K562 (cell line): ENCODE measurements around the gene RSRC1. TPM values are rescaled to one million over a fixed set of nuclear protein-coding genes. Genes with fewer than 3 reads are reported as not detected.

Experiments
- ATAC-seq: fragments of 200-7000 bp; cut with Tn5 transposase; 3 replicates; pipeline ENCODE4 v1.9.1; 2020; ENCODE audit warnings: moderate library complexity
- BruUV-seq: library from RNA; stranded (reverse); fragments of 400-500 nt; replicated peaks from 2 replicates; lab custom pipeline; 2021; lab: Mats Ljungman, UMichigan
- CTCF ChIA-PET: fragments of 300-600 bp; formaldehyde crosslinking; extraction: SDS; loops from one replicate; lab custom pipeline; 2021; ENCODE audit warnings: low intra/inter-chr PET ratio; lab: Yijun Ruan, JAX
- POLR2A ChIA-PET: fragments of 300-600, 350-650 bp; sonication (Branson Sonifier 250); formaldehyde crosslinking; extraction: SDS; loops from one replicate; lab custom pipeline; 2021; ENCODE audit warnings: antibody characterized with exemption, inconsistent platforms; lab: Yijun Ruan, JAX
- DNase-seq, 4 experiments: peaks; one replicate each; pipeline versions ENCODE4 v3.0.0 to v3.0.0-alpha.2; 2011 to 2018; ENCODE audit warnings: low spot score in 3 of 4, mixed read lengths in 3 of 4; ENCODE audit errors: extremely low read depth in 1 of 4
- FAIRE-seq: peaks from 2 replicates; lab custom pipeline; 2011; peaks lifted over from hg19 to GRCh38; lab: Jason Lieb, UNC
- H2AFZ ChIP-seq: 2 replicates; pipeline ENCODE4 v1.6.0; 2011; ENCODE audit warnings: low read depth, low read length, control low read depth, inconsistent platforms
- H3K27ac ChIP-seq: fragments of 200-600 bp; 3 replicates; pipeline ENCODE4 v1.8.0; 2011; ENCODE audit warnings: low read depth, mild to moderate bottlenecking, control low read depth, inconsistent platforms, low read length, moderate library complexity, mixed read lengths; ENCODE audit errors: extremely low read depth
- H3K27me3 ChIP-seq, 2 experiments: fragments of 300-600 bp in 1 of 2; 2 replicates in 1 of 2; 3 replicates in 1 of 2; pipeline versions ENCODE4 v1.6.0 to v1.8.0; 2011; ENCODE audit warnings: inconsistent platforms in 2 of 2, low read length in 2 of 2, mild to moderate bottlenecking in 1 of 2, mixed read lengths in 1 of 2, moderate library complexity in 1 of 2; ENCODE audit not compliant: control insufficient read depth in 2 of 2, insufficient read depth in 2 of 2
- H3K36me3 ChIP-seq: fragments of 300-600 bp; 3 replicates; pipeline ENCODE4 v1.8.0; 2011; ENCODE audit warnings: mild to moderate bottlenecking, low read length, inconsistent platforms; ENCODE audit not compliant: control insufficient read depth, insufficient read depth
- H3K4me1 ChIP-seq, 2 experiments: fragments of 200-600 bp in 1 of 2; replicated peaks in 1 of 2; 2 replicates in 1 of 2; 3 replicates in 1 of 2; pipeline versions ENCODE4 v1.5.1 to v1.8.0; 2011; ENCODE audit warnings: inconsistent platforms in 2 of 2, low read length in 2 of 2, mild to moderate bottlenecking in 1 of 2, mixed read lengths in 1 of 2, moderate library complexity in 1 of 2; ENCODE audit not compliant: control insufficient read depth in 2 of 2, insufficient read depth in 2 of 2
- H3K4me2 ChIP-seq: 2 replicates; pipeline ENCODE4 v1.6.1; 2011; ENCODE audit warnings: low read length, control low read depth, inconsistent platforms, mixed read lengths; ENCODE audit not compliant: insufficient read depth
- H3K4me3 ChIP-seq: fragments of 200-600 bp; sonication (generic), shearing (Covaris generic); 2 replicates; pipeline ENCODE4 v1.5.1; 2016; ENCODE audit warnings: control low read depth, inconsistent platforms
- H3K79me2 ChIP-seq: fragments of 200-600 bp; 3 replicates; pipeline ENCODE4 v1.8.0; 2011; ENCODE audit warnings: low read length, inconsistent platforms; ENCODE audit not compliant: control insufficient read depth, insufficient read depth
- H3K9ac ChIP-seq, 2 experiments: 2 replicates each; pipeline versions ENCODE4 v1.6.0 to v1.6.1; 2011; ENCODE audit warnings: low read depth in 2 of 2, low read length in 2 of 2, control low read depth in 1 of 2, inconsistent platforms in 1 of 2, mild to moderate bottlenecking in 1 of 2, mixed read lengths in 1 of 2; ENCODE audit not compliant: insufficient read depth in 1 of 2
- H3K9me1 ChIP-seq: one replicate; pipeline ENCODE4 v1.6.0; 2011; ENCODE audit warnings: inconsistent platforms, mild to moderate bottlenecking, low read length, moderate library complexity; ENCODE audit not compliant: control insufficient read depth, insufficient read depth
- H3K9me3 ChIP-seq: replicated peaks from 2 replicates; pipeline ENCODE4 v1.5.1; 2011; ENCODE audit warnings: low read depth, low read length, inconsistent platforms; ENCODE audit not compliant: control insufficient read depth, insufficient read depth
- H4K20me1 ChIP-seq: replicated peaks from 2 replicates; pipeline ENCODE4 v1.6.1; 2011; ENCODE audit warnings: low read length, inconsistent platforms, mixed read lengths; ENCODE audit not compliant: control insufficient read depth, insufficient read depth
- BRCA1 ChIP-seq, 2 experiments: fragments of 450-650 bp in 1 of 2; sonication (generic) in 1 of 2; formaldehyde crosslinking in 1 of 2; IDR thresholded peaks; 2 replicates each; pipeline versions ENCODE4 v1.5.0 to v1.6.1; 2017 to 2020; ENCODE audit warnings: mild to moderate bottlenecking in 1 of 2, missing genetic modification reagents in 1 of 2
- CREB1 ChIP-seq, 2 experiments: sonication (generic) in 1 of 2; formaldehyde crosslinking in 1 of 2; IDR thresholded peaks; 2 replicates each; pipeline versions ENCODE4 v1.6.1 to v1.8.0; 2012 to 2022; ENCODE audit warnings: inconsistent platforms in 1 of 2, mild to moderate bottlenecking in 1 of 2, missing genetic modification reagents in 1 of 2, moderate library complexity in 1 of 2
- ELF2 ChIP-seq: fragments of 250-450 bp; sonication (Bioruptor Pico); IDR thresholded peaks from 2 replicates; pipeline ENCODE4 v1.5.0; 2021; ENCODE audit warnings: mild to moderate bottlenecking
- HSF4 ChIP-seq: fragments of 250-450 bp; sonication (Bioruptor Pico); IDR thresholded peaks from 2 replicates; pipeline ENCODE4 v2.1.2; 2022; ENCODE audit warnings: mild to moderate bottlenecking, moderate library complexity, borderline replicate concordance
- KLF10 ChIP-seq: fragments of 250-450 bp; sonication (Bioruptor Pico); IDR thresholded peaks from 2 replicates; pipeline ENCODE4 v1.6.1; 2021; ENCODE audit warnings: matching md5 sums
- MAFG ChIP-seq: fragments of 450-650 bp; conservative IDR thresholded peaks from 2 replicates; pipeline ENCODE4 v1.6.1; 2016; ENCODE audit warnings: missing genetic modification characterization, missing compliant biosample characterization
- MEIS2 ChIP-seq: fragments of 450-650 bp; IDR thresholded peaks from 2 replicates; pipeline ENCODE4 v1.6.1; 2014; ENCODE audit warnings: mild to moderate bottlenecking; ENCODE audit not compliant: partially characterized antibody
- NCOR1 ChIP-seq: fragments of 450-650 bp; IDR thresholded peaks from 2 replicates; pipeline ENCODE4 v1.6.1; 2016; ENCODE audit warnings: mild to moderate bottlenecking, moderate library complexity
- XRCC5 ChIP-seq: fragments of 200-400 bp; formaldehyde crosslinking; IDR thresholded peaks from 2 replicates; pipeline ENCODE4 v1.6.1; 2017; ENCODE audit warnings: low read depth, mild to moderate bottlenecking, low read length
- ZNF121 ChIP-seq: sonication (generic); formaldehyde crosslinking; conservative IDR thresholded peaks from 2 replicates; pipeline ENCODE4 v1.8.0; 2022; ENCODE audit warnings: missing genetic modification reagents
- ZNF398 ChIP-seq: fragments of 250-450 bp; sonication (Bioruptor Pico); IDR thresholded peaks from 2 replicates; pipeline ENCODE4 v1.8.0; 2021; ENCODE audit warnings: moderate library complexity, mild to moderate bottlenecking, inconsistent platforms
- whole genome bisulfite sequencing: fragments of 100-300 bp; shearing (Covaris generic); methylation state at CpG from one replicate; pipeline ENCODE4 v1.1.6; 2016; ENCODE audit warnings: low coverage, mixed read lengths; ENCODE audit not compliant: insufficient coverage; ENCODE audit errors: missing lambda C conversion rate; 5-methylcytosine and 5-hydroxymethylcytosine counted together
- in situ Hi-C: fragments of 300-500 bp; cut with MboI; formaldehyde crosslinking; loops from 4 replicates; pipeline ENCODE4 v1.15.0; 2018; ENCODE audit warnings: inconsistent platforms, mixed read lengths
- intact Hi-C: fragments of 100-400 bp; cut with micrococcal nuclease; formaldehyde crosslinking; loops from 2 replicates; pipeline ENCODE4 v1.14.2; 2022
- polyA plus RNA-seq, 8 experiments: library from polyadenylated mRNA; depleted of rRNA in 4 of 8; stranded (reverse) in 5 of 8; unstranded in 3 of 8; fragments of >200 nt; fragmentation: Nextera tagmentation in 2 of 8; fragmentation: Illumina TruSeq in 1 of 8; extraction: Ambion mirVana in 2 of 8; extraction: Trizol in 1 of 8; gene quantifications; 2 replicates each; pipeline versions ENCODE4 v1.2.1 to v1.2.3, GENCODE V29; 2011 to 2014; ENCODE audit warnings: inconsistent platforms in 1 of 8, missing spikeins in 1 of 8
- total RNA-seq, 7 experiments: library from RNA; depleted of rRNA in 6 of 7; stranded (reverse); fragments of >200 nt in 6 of 7; fragmentation: Illumina TruSeq in 2 of 7; extraction: Trizol in 2 of 7; gene quantifications; 2 replicates each; pipeline versions ENCODE4 v1.2.1 to v1.2.3, GENCODE V29; 2011 to 2021; ENCODE audit warnings: low replicate concordance in 1 of 7
- TF ChIP-seq, protein P1 (sequence below): fragments of 250-450 bp; sonication (Bioruptor Pico); IDR thresholded peaks from 2 replicates; pipeline ENCODE4 v1.5.0; 2020; ENCODE audit warnings: mild to moderate bottlenecking, borderline replicate concordance

Gene RSRC1
- total and polyA plus RNA-seq, 9 of the 15 experiments (the other 6 are each of a cell fraction or from before 2014, with no cell fraction given): 19.3 to 128 (median 75.5) TPM

GRCh38 chr3:158453004-158453403, 343.1 kb downstream of the RSRC1 start:
- H3K4me2 ChIP-seq: no peak overlapping the region
- H3K36me3 ChIP-seq: no peaks in the 10 kb centered on the region
- no peaks in the 10 kb centered on the region for H3K4me1 ChIP-seq
- in situ Hi-C loops (no loop called here), intact Hi-C loops (loop anchor here (10.0 kb wide), 1 partner anchor 342 kb away; no protein-coding TSS in a partner anchor)
- H3K79me2 ChIP-seq: no peaks in the 10 kb centered on the region
- H3K27ac ChIP-seq: no peak overlapping the region
- ATAC-seq: no peak
- BruUV-seq: no TSS peak
- POLR2A ChIA-PET: interaction anchor here (0.6 kb wide), 1 partner anchor 33 kb away, joined by 3 read pairs; no protein-coding TSS in a partner anchor
- 94% methylated on average over 2 of the region's 2 CpGs for WGBS
- no peaks in the 10 kb centered on the region for H3K9me3 ChIP-seq
- H3K27me3 ChIP-seq: no peaks in the 10 kb centered on the region
- no peaks in the 10 kb centered on the region for H3K9me1 ChIP-seq
- TF ChIP-seq MAFG (tag) (no peak), CREB1 (IDR thresholded peaks at IDR 0.05) (no peak), CREB1 (CRISPR knock-in tag; IDR thresholded peaks at IDR 0.05) (no peak), NCOR1 (no peak)
- TF ChIP-seq, all 486 proteins: peak for 0
- DNase-seq (no peak), FAIRE-seq (no peak)
- no peaks in the 10 kb centered on the region for H4K20me1 ChIP-seq
- CTCF ChIA-PET: no interaction called here
- no peak overlapping the region for H3K4me3 ChIP-seq
- no peak overlapping the region for H2AFZ ChIP-seq
- no peak overlapping the region for H3K9ac ChIP-seq

- Histone ChIP-seq H3K36me3 (no peaks in the 10 kb centered on the region), H3K79me2 (no peaks in the 10 kb centered on the region), H3K27ac (no peak overlapping the region), H3K9me1 (no peaks in the 10 kb centered on the region), H3K9me3 (no peaks in the 10 kb centered on the region), H4K20me1 (no peaks in the 10 kb centered on the region), H3K4me2 (no peak overlapping the region), H3K9ac (no peak overlapping the region), H3K27me3 (no peaks in the 10 kb centered on the region), H2AFZ (no peak overlapping the region), H3K4me3 (no peak overlapping the region), H3K4me1 (no peaks in the 10 kb centered on the region)
- in situ Hi-C loops: no loop called here
- BruUV-seq: no TSS peak
- intact Hi-C loops: loop anchor here (10.0 kb wide), 1 partner anchor 341 kb away; no protein-coding TSS in a partner anchor
- FAIRE-seq (no peak), DNase-seq (no peak), ATAC-seq (no peak)
- ChIA-PET CTCF (no interaction called here), POLR2A (interaction anchor here (0.6 kb wide), 1 partner anchor 34 kb away, joined by 3 read pairs; no protein-coding TSS in a partner anchor)
- TF ChIP-seq ELF2 (CRISPR knock-in tag) (no peak), XRCC5 (no peak), BRCA1 (IDR thresholded peaks at IDR 0.05) (no peak), BRCA1 (CRISPR knock-in tag; IDR thresholded peaks at IDR 0.05) (no peak), ZNF121 (CRISPR knock-in tag) (no peak), HSF4 (no peak), KLF10 (CRISPR knock-in tag) (no peak), MEIS2 (no peak), ZNF398 (no peak)
- TF ChIP-seq, protein P1, sequence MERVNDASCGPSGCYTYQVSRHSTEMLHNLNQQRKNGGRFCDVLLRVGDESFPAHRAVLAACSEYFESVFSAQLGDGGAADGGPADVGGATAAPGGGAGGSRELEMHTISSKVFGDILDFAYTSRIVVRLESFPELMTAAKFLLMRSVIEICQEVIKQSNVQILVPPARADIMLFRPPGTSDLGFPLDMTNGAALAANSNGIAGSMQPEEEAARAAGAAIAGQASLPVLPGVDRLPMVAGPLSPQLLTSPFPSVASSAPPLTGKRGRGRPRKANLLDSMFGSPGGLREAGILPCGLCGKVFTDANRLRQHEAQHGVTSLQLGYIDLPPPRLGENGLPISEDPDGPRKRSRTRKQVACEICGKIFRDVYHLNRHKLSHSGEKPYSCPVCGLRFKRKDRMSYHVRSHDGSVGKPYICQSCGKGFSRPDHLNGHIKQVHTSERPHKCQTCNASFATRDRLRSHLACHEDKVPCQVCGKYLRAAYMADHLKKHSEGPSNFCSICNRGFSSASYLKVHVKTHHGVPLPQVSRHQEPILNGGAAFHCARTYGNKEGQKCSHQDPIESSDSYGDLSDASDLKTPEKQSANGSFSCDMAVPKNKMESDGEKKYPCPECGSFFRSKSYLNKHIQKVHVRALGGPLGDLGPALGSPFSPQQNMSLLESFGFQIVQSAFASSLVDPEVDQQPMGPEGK (CRISPR knock-in tag): no peak
Observed at GRCh38 chr3:158453865-158454264, 344.0 kb downstream of the RSRC1 start.
